ENCODE data around the gene RPL36A.

GRCh38 chrX:101362757-101363156 lies 28.1 kb upstream of the RPL36A start:
- TF ChIP-seq POLR2A (IDR thresholded peaks at IDR 0.05) (no peak), CTCF (IDR thresholded peaks at IDR 0.05) (no peak)

Measured in testis (tissue), 2 donors.